ENCODE measurements around the gene APOF.
"Not testable (repeated sequence)": the region's sequence is repeated elsewhere in the genome, so short reads cannot be mapped to it uniquely, and the experiment has no call there.

GRCh38 chr12:56401125-56401524, 38.5 kb upstream of the APOF start:
- not testable (repeated sequence) for TF ChIP-seq CTCF (IDR thresholded peaks at IDR 0.05; ENCODE audit: low read depth, low read length, poor library complexity, severe bottlenecking); EZH2phosphoT487 (IDR thresholded peaks at IDR 0.05; ENCODE audit: borderline replicate concordance, low read length)
